ENCODE results near the gene PPP1CC.

PPP1CC gene

DNA sequence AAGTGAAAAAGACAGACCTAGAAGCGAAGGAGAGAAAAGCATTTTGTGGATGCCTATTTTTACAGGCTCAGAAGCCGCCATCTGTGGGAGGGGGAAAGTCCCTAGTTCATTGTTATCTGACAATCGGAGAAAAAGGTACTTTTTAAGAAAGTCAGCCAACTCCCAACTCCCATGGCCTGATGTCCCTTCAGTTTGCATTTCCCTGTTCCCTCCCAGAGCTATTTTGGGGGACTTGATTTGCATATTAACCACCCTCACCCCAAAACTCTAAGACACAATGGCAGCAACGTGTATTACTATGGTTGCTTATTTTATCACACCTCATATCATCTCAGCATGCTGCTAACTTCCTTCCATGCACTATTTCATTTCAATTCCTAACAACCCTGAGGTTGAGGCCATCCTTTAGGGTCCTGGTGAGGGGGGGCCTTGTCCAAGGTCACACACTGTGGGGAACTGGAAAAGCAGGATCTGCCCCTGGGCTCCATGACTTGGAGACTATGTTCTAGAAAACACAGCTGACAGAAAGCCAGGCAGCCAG is 72.5 kb downstream of the PPP1CC start:
- DNase-seq: no peak
- in situ Hi-C loops (cut with HindIII; ENCODE audit: low pct_ligation_motif_present, low pct_unique_long_range_greater_than_20kb, low sequenced_read_pairs): no loop called here

Measured in ACHN (cell line).